OCI-LY3 (cell line): ENCODE data around the gene HAO2.

Experiments used
- CTCF ChIP-seq: fragments of 200-600, 300-600 bp; sonication (generic); IDR thresholded peaks from 2 replicates; pipeline ENCODE4 v1.5.1; 2014; ENCODE audit warnings: antibody characterized with exemption, low read length, low read depth
- EZH2phosphoT487 ChIP-seq: fragments of 200-600 bp; shearing (Covaris generic); IDR thresholded peaks from 2 replicates; pipeline ENCODE4 v1.6.1; 2018; ENCODE audit warnings: antibody characterized with exemption, mixed run types, low read depth

DNA sequence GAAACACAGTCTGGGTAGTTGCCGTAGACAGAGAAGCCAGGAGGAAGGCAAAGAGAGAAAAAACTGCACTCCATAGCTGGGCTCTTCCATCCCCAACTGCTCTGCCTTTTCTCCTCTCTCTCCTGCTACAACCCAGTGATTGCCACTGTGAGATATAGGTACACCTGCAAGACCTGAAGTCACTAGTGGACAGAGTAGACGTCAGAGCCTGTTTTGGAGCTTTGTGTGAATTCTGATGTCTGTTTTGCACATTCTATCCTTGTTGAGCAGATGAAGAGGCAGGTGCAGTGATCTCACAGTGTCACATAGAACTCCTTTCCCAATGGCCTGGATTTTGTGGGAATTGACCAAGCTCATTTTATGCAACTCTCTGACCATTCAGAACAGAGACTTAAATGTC, 2.2 kb downstream of the HAO2 start:
- TF ChIP-seq CTCF (no peak), EZH2phosphoT487 (no peak)
